Glomerular visceral epithelial cell (primary cell): ENCODE measurements around the gene SERHL2.
"Not testable (repeated sequence)": the region's sequence is repeated elsewhere in the genome, so short reads cannot be mapped to it uniquely, and the experiment has no call there.

ENCODE experiments used
- DNase-seq: peaks from one replicate; pipeline ENCODE4 v3.0.0-alpha.2; 2016; ENCODE audit errors: extremely low spot score

Gene SERHL2

DNA sequence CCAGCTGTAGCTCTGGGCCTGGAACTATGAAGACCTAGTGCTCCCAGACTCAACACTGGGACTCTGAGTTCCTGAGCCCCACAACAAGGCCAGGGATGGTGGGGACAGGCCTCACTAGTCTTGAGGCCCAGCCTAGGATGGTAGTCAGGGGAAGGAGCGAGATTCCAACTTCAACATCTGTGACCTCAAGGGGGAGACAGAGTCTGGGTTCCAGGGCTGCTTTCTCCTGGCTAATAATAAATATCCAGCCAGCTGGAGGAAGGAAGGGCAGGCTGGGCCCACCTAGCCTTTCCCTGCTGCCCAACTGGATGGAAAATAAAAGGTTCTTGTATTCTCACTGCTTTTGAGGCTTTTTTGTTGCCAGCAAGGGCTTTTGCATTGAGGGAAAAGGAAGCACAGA, 20.3 kb downstream of the SERHL2 start:
- not testable (repeated sequence) for DNase-seq

DNA sequence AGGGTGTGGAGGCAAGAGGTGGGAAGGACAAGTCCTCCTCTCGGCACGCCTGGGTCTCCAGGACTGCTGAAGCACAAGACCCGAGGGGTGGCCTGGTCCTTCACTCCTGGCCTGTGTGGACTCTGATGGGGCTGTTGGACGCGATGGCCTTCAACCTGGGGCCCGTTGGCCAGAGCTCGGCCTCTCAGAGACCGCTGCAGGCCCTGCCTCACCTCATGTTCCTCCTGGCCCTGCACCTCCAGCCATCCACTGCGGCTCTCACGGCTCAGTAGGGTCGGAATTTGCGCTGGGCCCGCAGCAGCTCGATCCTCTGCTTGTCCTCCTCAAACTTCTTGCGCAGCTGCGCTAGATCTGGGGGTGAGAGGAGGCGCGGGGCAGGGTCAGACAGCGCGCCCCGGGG, 20.7 kb downstream of the SERHL2 start:
- DNase-seq, result not testable (repeated sequence)

DNA sequence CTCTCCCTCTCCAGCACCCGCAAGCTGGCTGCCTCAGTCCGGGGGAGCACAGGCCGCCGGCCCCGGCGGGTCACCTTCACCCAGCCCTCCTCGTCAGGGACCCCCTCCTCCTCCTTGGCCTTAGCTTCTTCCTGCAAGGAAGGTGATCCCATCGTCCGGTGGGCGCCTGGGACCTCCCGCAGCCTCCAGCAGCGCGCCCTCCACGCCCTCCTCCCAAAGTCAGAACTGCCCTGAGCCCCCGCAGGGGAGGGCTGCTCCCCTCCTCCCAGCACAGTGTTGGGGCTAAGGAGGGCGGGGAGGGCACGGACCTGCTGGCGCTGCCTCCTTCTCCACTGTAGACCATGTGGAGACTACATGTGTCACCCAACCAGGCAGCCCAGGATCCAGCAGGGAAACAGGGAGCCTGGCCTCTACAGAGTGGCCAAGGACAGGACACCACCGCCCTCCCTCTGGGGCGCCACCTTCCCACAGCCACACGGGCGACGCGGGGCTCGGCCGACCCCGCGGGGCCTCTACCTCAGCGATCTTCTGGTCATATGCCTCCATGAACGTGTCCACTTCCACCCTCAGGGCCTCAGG, 22.3 kb downstream of the SERHL2 start:
- DNase-seq, result not testable (repeated sequence)

DNA sequence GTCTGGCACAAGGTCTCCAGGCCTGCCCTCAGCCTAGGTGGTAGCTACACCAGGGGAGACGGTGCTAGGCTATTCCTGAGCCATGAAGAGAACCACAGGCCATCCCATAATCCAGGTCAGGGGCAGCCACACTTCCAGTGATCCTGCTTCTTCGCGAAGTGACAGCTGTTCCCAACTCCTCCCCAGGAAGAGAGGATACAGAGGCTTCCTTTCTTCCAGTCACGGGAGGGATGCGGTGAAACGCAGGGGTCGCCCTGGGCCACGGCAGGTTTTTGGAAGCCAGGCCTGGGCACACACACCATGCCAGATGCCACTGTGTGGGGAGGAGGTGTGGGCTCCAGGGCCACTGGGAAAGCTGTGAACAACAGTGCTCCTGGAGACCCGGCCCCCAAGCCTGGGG, 23.4 kb downstream of the SERHL2 start:
- DNase-seq, result not testable (repeated sequence)

DNA sequence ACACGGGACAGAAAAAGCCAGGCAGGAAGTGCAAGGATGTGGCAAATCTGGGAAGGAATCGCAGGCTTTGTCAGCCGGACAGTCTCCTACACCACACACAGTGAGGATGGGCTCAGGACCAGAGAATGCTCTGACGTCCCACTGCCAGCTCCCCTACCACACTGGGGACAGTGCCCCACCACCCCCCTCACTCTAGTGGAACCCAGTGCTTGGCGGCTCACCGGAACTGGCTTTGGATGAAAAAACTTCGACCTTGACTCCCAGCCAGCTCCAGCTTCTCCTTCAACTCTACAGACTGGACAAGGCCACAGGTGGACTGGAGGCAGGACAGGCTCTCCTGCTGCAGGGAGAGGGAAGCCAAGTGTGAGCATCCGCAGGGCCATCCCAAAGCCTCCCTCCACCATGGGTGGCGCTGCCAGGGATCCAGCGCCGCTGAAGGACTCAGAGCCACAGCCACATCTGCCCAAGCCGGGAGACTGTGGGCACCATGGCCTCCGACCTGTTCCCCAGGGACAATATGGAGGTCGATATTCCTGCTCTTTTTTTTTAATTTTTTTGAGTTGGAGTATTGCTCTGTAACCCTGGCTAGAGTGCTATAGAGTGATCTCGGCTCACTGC, 24.0 kb downstream of the SERHL2 start:
- no peak for DNase-seq

DNA sequence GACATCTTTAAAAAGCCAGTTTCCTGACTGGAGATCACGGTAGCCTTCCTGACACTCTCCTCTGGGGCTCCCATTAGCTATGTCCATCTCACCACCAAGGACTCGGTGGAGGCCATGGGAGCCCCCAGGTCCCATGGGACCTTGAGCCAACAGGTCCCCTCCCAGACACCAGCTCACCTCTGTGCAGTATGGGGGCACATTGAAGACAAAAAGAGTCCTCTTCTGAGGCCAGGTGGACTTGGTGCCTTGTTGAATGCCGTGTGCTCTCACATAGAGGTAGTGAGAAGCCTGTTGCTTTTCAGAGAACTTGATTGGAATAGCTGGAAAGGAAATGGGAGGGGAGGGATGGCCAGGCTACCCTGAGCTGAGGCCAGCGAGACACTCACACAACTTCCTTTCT, 26.3 kb downstream of the SERHL2 start:
- not testable (repeated sequence) for DNase-seq

DNA sequence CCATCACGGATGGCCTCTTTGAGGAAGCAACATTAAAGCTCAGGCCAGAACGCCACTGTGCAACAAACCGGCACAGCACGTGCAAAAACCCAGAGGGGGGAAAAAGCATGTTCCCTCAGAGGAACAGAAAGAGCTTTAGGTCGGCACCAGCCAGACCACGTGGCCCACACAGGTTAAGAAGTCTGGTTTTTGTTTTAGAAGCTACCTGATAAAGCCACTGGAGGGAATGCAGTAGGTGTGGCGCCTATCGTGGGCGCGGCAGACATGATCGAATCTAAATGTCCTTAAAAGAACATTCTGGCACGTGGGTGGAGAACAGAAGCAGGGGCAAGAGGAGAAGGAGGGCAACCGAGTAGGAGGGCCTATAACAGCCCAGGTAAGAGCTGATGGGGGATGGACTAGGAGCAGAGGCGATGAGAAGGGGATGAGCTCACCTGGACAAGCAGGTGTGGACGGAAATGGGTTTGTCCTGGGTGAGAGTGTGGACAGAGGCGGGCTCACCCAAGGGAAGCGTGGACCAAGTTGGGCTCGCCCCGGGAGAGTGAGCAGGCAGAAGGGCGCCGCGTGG, 27.5 kb downstream of the SERHL2 start:
- not testable (repeated sequence) for DNase-seq

DNA sequence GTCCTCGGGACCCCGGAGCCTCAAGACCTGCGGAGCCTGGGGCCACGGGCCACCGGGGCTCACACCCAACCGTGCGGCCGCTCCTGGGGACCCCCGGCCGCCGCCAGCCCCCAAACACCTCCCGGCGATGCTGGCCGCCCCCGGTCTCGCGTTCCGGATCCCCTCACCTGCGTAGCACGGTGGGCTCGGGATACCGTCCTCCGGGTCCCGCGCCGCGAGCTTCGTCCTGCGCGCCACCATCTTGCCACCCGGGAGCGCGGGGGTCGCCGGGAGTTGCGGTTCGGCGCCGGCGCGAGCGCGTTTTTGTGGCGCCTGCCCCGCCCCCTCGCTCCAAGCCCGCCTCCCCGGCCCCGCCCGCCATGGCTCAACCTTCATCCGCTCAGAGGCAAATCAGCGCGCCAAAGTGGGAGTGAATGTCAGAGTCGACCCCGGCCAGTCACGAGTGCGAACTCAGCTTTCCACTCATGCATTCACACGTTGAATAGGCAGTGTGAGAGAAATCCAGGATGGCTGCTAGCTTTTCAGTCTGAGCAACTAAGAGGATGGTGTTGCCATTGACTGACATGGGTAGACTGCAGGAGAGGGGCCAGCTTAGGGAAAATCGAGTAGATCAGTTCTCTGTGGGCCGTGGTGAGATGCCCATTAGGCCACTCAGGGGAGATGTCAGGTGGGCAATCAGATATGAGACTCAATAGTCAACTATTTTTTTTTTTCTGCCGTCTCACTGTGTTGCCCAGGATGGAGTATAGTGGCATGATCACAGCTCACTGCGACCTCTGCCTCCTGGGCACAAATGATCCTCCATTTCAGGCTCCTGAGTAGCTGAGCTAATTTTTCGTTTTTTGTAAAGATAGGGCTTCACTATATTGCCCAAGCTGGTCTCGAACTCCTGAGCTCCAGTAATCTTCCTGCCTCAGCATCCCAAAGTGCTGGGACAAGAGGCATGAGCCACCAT, 28.3 kb downstream of the SERHL2 start:
- peak; percentile 75 for DNase-seq

DNA sequence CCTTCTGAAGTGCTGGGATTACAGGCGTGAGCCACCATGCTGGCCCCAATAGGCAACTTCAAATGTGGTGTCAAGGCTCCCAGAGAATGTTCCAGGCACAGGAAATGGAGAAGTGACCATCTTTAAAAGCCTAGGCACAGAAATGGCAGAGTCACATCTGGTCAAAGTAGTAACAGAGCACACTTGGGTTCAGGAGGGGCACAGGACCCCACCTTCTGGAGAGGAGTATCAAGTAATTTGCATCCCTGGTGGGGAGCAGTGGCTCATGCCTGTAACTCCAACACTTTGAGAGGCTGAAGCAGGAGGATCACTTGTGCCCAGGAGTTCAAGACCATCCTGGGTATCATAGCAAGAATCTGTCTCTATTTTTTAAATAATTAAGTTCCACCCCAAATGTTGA, 29.2 kb downstream of the SERHL2 start:
- DNase-seq, result no peak

DNA sequence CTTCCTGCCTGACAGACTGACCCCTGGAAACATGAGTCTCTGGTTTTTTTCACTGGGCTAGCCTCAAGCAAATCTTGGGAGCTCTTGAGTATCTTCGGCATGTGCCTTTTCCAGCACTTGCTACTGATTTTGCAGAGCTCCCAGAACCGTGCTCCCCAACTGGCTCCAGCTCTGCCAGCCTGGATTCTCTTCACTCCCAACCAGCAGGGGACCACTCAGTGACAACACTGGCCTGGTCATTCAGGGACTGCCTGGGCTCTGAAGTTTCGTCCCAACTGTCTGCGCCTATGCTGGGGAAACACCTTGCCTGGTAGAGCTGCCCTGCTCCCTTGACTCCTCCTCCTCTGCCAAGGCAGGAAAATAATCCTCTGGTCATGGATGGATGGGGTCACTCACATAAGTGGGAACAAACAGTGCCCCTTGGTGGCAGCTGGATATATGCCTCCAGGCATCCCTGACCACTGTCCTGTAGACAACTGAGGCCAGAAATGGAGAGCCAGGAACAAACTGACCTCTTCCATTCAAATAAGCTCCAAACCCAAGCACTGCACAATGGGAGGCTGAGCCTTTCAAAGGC, 30.7 kb downstream of the SERHL2 start:
- DNase-seq, result no peak

DNA sequence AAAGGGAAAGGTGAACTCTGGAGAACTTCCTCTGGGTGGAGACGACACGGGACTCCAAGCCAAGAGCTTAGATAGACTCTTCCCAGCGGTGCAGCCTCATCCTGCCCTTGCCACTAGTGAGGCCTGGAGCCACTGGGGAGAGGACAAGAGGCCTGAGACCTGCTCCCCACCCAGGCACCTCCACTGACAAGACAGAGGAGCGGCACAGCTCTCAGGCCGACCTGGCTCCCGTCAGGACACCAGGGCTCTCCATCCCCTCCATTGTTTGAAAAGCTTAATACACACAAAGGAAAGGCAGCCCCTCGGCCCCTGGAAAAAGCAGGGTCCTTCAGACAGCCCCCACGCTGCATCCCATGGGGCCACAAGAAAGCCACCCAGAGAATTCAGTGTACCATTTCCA, 31.3 kb downstream of the SERHL2 start:
- DNase-seq, result no peak

DNA sequence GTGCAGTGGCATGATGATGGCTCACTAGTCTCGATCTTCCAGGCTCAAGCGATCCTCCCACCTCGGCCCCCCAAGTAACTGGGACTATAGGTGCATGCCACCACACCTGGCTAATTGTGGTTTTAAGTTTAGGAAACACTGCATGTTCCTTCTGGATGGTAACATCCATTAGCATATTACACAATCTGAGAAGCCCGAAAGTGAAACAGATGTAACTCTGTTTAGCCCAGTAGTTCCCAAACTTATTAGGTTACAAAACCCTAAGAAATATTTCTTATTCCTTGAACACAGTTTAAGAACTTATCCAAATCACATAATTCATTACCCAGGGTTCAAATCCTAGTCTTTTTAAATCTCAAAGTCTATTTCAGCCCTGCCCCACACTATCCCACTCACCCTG, 32.6 kb downstream of the SERHL2 start:
- no peak for DNase-seq

DNA sequence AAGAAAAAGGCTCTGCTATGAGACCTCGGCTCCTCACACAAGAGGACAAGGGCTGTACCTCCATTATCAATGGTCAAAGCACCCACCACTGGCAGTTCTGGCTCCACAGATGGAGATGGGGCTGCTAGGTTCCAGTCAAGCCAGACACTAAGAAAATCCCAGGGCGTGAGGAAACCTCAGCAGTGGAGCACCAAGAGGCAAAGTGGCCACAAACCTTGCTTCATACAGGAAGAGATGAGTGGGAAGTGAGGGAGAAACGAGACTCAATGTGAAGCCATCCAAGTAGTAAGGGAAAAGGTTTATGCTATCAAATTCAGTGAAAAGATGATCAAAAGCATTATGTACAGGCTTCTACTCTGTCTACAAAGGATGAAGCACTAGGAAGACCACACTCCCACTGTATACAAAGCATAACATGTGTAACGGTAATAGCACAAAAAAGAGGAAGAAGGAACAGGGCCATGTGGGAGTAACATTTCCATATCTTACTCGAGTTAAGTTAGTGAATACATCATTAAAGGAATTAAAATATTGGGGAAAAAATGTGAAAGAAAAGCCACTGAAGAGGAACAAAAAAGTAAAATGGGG, 33.9 kb downstream of the SERHL2 start:
- DNase-seq, result no peak

DNA sequence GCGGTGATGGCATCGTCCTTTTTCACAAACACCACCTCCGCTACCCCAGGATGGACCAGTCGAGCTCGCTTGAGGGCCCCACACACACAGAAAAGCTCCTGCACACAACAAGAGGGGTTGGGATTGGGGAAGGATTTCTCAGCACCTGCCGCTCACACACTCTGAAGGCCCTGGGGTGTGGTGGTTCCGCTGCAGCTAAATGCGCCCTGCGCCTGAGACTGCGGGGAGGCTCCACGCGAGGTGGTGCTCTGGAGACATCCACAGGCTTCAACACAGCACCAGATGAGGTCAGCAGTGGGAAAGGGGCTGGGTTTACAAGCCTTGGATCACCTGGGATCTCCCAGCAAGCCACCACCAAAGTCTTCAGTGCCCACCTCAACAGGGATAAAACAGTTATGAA, 38.2 kb downstream of the SERHL2 start:
- no peak for DNase-seq

DNA sequence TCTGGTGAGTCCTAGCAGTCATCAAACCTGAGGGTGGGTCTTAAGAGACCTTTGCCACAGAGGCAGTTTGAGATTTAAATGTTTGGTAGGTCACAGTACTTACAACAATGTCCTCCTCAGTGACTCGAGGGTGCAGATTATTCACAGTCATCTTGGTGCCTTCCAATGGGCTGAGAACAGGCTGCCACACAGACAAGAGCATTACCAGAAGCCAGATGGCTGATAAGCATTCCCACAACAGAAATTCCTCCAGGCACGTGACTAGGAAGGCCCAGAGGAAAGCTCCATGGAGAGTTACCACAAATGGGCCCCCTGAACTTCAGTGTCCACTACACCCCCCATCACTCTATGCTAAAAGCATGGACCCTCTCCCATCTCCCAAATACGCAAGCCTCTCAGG, 41.7 kb downstream of the SERHL2 start:
- DNase-seq, result no peak

DNA sequence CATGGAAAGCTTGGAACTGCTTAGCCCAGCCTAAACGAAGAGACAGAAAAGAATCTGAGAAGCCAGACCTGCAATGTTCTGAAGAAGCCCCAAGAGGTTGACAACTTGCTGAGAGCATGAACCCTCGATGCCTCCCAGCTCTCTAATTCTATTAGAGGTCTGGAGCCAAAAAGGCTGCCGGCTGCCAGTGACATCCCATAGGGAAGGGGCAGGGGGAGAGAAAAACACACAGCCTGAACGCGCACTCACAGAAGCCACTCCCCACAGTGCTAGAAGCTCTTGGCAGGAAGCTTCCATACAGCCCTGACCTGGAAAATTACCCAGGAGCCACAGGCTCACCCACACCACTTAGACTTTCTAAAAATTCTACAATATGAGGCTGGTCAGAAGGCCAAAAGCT, 42.6 kb downstream of the SERHL2 start:
- DNase-seq, result no peak

DNA sequence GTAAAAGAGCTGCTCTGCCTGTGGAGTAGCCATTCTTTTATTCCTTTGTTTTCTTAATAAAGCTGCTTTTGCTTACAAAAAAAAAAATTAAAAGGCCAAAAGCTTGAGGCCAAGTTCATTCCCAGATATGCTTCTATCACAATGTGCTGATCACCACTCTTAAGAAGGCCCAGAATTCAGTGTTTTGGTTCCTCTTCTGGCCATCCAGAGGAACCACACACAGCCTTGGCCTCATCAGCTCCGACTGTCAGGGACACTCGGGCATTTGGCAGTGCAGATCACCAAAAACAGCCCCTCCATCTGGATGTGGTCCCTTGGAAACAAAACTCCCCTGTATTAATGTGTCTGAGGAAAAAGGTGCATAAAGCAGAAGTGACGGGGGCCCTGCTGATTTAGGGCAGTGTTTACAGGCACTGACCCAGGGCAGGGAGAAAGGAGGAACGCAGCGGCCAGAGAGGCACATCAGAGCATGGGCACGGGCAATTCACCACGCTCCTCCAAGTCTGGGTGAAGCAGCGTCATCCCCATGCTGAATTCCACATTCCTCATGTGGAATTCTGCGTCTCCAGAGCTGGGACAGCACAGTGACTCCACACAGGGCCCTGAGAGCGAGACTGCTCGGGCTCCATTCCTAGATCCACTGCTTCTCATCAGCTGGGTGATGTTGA, 43.2 kb downstream of the SERHL2 start:
- no peak for DNase-seq

DNA sequence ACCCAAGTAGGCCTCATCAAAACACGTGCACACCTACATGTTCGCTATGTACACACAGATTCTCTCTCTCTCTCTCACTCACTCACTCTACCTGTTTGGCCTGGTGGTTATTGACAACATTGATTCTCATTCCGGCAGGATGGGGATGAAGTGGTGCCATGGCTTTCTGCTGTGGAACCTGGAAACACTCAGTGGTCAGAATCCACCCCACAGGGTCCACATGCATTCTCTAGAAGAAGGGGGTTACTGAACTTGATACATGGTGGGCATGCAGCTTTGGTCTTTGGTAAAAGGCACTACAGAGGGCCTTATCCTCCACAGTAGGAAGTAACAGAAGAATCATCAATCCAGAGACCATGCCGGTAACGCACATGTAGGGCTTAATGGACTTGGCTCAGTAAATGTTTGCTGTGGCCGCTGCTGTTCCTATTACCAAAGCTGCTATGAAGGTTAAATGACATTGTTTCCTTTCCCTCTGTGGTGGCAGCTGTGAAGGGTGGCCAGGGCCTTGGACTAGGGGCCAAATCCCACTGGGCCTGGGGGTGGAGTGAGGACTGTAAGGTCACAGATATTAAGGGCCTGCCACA, 48.2 kb downstream of the SERHL2 start:
- no peak for DNase-seq

DNA sequence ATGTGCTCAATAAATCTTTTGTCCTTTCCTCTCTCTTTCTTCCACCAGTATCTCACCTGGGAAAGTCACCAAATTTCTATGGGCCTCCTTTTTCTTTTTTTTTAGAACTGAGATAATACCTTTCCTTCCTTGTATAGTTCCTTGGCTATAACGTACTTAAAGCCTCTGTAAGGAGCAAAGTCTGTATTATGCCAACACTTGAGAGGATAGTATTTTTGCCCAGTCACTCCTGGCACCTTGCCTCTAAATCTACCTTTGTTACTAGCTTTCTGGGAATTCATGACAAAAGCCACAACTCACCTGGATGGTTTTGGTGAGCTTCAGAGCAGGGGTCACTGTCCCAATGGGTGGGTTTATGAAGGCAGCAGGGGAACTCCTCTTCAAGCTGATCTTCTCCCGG, 48.7 kb downstream of the SERHL2 start:
- no peak for DNase-seq

DNA sequence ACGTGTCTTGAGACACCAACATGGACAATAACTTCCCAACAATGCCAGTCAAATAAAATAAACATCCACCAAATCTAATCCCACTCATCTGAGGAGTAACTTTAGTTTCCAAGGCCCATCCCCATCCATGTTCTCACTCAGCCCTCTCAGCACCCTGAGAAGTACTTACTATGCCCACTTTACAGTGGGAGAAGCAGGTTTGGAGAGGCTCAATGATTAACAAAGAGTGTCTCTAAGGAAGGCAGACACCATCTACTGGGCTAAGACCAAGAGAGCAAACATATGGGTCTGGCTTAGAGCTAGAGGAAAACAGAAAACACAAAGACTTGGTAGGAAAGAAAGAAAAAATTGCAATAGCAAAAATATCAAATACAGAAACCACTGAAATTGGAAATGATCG, 49.7 kb downstream of the SERHL2 start:
- DNase-seq, result no peak

DNA sequence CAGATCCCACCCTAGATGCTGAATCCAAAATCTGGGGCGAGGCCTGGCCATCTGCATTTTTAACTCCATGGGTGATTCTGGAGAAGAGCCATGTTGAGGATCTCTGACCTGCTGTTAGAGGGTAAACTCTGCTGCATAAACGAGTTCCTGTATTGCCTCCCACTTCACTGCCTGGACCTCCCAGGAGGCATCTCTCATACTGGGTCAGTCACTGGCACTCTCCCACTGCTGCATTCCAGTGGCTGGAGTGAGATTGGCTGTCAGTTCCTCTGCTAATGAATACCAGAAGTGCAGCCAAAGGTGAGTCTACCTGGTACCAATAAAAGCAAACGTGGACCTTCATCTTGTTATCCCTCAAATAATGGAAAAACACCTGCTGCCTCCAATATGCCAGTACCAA, 50.6 kb downstream of the SERHL2 start:
- peak; percentile 47 for DNase-seq
